ENCODE data around the gene HAUS6.
"Not testable (repeated sequence)": the region's sequence is repeated elsewhere in the genome, so short reads cannot be mapped to it uniquely, and the experiment has no call there.

The HAUS6 gene, protein sequence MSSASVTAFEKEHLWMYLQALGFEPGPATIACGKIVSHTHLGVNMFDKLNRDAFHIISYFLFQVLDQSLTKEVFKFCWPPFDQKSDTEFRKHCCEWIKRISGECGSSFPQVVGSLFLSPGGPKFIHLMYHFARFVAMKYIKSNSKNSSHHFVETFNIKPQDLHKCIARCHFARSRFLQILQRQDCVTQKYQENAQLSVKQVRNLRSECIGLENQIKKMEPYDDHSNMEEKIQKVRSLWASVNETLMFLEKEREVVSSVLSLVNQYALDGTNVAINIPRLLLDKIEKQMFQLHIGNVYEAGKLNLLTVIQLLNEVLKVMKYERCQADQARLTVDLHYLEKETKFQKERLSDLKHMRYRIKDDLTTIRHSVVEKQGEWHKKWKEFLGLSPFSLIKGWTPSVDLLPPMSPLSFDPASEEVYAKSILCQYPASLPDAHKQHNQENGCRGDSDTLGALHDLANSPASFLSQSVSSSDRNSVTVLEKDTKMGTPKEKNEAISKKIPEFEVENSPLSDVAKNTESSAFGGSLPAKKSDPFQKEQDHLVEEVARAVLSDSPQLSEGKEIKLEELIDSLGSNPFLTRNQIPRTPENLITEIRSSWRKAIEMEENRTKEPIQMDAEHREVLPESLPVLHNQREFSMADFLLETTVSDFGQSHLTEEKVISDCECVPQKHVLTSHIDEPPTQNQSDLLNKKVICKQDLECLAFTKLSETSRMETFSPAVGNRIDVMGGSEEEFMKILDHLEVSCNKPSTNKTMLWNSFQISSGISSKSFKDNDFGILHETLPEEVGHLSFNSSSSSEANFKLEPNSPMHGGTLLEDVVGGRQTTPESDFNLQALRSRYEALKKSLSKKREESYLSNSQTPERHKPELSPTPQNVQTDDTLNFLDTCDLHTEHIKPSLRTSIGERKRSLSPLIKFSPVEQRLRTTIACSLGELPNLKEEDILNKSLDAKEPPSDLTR

DNA sequence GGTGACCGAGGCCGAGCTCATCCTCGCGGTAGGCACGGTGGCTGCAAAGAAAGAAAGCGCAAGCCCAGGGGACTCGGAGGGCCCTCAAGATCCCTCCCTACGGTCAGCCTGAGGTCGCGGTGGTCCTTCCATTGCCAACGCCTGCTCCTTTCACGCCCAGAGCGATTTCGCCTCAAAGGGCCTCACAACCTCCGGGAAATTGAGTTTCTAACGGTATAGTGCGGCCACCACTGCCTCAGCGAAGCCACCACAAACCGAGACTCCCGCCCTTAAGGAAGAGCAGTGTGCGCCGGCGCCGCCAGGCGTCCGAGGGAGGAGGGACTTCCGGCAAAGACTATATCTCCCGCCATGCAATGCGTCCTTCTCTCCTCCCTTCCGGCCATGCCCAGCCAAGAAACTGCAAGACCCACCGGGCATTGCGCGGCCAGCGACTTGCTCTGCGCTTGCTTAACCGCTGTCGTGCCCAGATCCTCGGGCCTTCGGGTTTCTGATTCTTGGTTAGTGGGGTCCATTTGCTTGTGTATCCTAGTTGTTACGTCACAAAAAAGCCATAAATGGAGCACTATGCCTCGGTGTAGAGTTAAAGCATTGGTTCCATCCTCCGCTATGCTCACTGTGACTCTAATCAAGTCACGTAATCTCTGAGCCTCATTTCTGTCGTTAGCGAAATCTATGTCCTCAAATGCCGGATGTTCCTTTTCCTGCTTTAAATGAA, at the start of gene HAUS6:
HAUS6 (minus strand) TSS at position 274 of the 715 bp plus-strand sequence; CDS start at position 21, 253 bp downstream.
- peak; percentile 64 for DNase-seq (ENCODE audit: low read depth)

DNA sequence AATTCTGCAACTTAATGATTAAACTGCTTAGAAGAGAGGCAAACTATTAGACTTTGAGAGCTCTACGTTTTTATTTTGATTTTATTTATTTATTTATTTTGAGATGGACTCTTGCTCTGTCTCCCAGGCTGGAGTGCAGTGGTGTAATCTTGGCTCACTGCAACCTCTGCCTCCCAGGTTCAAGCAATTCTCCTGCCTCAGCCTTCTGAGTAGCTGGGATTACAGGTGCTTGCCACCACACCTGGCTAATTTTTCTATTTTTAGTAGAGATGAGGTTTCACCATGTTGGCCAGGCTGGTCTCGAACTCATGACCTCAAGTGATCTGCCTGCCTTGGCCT, 49.4 kb upstream of the HAUS6 start:
- not testable (repeated sequence) for DNase-seq (ENCODE audit: low read depth)

GRCh38 chr9:19151425-19152159, 48.9 kb upstream of the HAUS6 start:
- no peak for DNase-seq (ENCODE audit: low read depth)

DNA sequence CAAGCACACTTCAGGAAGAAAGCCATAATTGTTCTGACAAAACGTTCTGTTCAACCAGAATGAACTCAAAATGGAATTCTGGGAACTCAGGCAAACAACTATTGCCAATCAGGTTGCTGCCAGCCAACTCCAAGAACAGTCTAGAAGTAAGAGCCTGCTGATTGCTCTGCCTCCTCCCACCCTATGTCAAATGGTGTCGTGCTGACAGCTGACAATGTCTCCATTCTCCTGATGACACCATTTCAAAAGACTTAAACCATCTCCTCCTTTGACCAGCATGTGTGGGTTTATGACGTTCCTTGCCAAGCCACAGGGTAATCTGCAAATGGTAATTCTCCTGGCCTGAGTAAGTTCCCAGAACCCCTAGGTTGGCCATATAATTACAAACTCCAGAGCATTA, 46.5 kb upstream of the HAUS6 start:
- DNase-seq (ENCODE audit: low read depth), result no peak

- no peak for DNase-seq (ENCODE audit: low read depth)
Observed at GRCh38 chr9:19148187-19148586, 45.5 kb upstream of the HAUS6 start.

- DNase-seq (ENCODE audit: low read depth), result no peak
Observed at GRCh38 chr9:19146441-19147024, 43.8 kb upstream of the HAUS6 start.

- DNase-seq (ENCODE audit: low read depth), result no peak
Observed at GRCh38 chr9:19145881-19146280, 43.2 kb upstream of the HAUS6 start.

- no peak for DNase-seq (ENCODE audit: low read depth)
Observed at GRCh38 chr9:19140259-19140658, 37.6 kb upstream of the HAUS6 start.

GRCh38 chr9:19138084-19138483, 35.4 kb upstream of the HAUS6 start:
- no peak for DNase-seq (ENCODE audit: low read depth)

DNA sequence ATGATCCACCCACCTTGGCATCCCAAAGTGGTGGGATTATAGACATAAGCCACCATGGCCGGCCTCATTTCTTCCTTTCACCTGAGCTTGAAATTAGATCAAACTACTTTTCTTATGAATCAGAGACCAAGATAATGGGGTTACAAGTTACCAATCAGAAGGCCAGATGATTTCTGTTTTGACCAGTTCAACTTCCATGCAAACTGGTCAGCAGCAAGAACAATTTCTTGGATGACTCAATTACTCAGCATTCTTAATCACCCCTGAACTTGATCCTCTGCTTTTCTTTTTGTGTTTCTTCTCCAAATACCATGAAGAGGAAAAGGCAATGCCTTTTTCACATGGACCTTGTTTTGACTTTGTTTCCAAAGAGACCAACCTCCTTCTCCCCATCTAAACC, 34.6 kb upstream of the HAUS6 start:
- no peak for DNase-seq (ENCODE audit: low read depth)

DNA sequence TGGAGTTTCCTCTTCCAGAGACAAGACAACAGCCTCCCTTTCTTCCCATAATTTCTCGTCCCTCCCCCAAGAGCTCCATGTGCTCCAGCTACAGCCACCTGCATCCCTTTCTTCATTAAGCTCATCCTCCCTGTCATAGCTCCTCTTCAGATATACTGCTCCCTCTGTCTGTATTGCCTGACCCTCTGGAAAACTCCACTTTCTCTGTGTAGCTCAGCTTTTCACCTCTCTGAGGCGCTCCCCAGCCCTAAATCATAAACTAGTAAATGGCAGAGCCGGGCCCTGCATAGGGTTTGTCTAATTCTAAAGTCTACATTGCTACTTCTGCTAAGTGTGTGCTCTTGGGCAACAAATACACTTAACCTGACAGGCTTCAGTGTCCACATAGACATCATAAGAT, 33.4 kb upstream of the HAUS6 start:
- no peak for DNase-seq (ENCODE audit: low read depth)

DNA sequence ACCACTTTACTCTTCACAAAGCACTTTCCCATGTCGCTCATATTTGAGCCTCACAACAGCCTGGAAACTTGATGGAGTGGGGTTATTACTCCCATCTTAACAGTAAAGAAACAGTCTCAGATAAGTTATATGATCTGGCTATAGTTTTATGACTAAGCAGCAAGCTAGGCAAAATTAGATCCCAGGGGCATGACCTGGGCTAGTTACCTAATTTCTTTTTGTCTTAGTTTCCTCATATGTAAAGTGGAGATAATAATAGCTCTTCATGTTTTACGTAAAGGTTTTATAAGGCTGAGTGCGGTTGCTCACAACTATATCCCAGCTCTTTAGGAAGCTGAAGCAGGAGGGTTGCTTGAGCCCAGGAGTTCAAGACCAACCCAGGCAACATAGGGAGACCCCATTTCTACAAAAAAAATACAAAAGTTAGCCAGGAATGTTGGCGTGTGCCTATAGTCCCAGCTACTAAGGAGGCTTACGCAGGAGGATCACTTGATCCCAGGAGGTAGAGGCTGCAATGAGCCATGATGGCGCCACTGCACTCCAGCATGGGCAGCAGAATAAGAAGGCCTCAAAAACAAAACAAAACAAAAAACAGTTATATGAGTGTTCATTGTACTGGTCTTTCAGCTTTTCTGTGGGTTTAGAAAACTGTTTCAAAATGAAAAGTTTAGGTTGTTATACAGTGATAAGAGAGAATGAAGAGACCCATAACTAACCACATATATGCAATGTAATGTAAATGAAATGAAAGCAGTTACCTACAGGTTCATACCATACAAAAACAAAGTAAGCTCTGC, 31.0 kb upstream of the HAUS6 start:
- DNase-seq (ENCODE audit: low read depth), result no peak

DNA sequence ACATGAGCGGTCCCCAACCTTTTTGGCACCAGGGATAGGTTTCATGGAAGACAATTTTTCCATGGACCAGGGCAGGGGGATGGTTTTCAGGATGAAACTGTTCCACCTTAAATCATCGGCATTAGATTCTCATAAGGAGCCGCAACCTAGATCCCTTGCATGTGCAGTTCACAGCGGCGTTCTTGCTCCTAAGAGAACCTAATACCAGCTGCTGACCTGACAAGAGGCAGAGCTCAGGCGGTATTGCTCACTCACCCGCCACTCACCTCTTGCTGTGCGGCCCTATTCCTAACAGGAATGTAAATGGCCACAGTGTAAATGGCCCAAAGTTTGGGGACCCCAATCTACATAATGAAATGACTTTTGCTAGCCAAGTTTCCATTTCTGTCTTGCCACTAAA, 27.7 kb upstream of the HAUS6 start:
- DNase-seq (ENCODE audit: low read depth), result no peak

DNA sequence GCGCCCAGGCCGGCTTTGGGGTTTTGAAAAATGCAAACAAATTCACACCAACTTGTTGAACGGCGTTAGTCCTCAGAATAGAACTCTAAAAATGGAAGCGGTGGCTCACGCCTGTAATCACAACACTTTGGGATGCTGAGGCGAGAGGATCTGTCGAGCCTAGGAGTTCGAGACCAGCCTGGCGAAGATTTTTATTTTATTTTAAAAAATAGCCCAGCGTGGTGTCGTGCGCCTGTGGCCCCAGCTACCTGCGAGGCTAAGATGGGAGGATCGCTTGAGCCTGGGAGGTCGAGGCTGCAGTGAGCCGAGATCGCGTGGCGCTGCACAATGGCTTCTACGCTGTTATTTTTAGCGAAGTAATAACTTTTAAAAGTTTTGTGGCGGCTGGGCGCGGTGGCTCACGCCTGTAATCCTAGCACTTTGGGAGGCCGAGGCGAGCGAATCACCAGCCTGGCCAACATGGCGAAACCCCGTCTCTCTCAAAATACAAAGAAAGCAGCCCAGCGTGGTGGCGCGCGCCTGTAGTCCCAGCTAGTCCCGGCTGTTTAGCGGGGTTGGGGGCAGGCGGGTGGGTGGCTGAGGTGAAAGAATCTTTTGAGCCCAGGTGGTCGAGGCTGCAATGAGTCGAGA, 25.3 kb upstream of the HAUS6 start:
- DNase-seq (ENCODE audit: low read depth), result no peak

DNA sequence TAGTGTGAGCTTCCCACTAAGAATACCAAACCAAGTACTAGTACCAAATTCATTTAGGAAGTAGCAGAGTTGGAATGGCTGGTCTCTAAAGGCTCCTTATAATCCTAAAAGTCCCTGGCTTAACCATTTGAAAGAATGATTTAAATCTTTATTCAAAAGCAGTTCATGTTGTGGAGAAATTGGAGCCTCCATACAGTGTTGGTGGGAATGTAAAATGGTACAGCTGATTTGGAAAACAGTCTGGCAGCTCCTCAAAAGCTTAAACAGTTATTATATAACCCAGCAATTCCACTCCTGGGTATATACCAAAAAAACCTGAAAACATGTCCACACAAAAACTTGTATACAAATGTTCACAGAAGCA, 21.7 kb upstream of the HAUS6 start:
- DNase-seq (ENCODE audit: low read depth), result no peak

GRCh38 chr9:19122490-19123042, 19.9 kb upstream of the HAUS6 start:
- DNase-seq (ENCODE audit: low read depth), result no peak

GRCh38 chr9:19120877-19121276, 18.2 kb upstream of the HAUS6 start:
- no peak for DNase-seq (ENCODE audit: low read depth)

DNA sequence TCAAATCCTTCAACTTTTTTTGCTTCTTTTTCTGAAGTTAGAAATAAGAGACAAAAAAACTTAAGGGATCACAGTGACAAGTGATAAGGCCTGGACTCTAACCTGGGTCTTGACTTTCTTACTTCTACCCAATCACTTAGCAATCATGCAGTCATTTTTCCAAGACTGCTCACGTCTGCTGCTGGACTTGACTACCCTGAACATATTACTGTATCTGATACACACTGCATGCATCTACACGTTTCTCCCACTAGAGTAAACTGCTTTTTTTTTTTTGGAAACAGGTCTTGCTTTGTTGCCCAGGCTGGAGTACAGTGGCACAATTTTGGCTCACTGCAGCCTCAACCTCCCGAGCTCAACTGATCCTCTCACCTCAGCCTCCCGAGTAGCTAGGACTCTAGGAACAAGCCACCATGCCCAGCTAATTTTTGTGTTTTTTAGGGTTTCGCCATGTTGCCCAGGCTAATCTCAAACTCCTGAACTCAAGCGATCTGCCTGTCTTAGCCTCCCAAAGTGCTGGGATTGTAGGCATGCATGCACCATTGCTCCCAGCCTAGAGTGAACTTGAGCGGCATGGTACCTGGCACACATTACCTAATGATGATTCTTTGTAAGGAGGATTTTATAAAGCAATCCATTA, 17.2 kb upstream of the HAUS6 start:
- DNase-seq (ENCODE audit: low read depth), result no peak

- DNase-seq (ENCODE audit: low read depth), result no peak
Observed at GRCh38 chr9:19119246-19119645, 16.5 kb upstream of the HAUS6 start.

All from stimulated activated CD8-positive, alpha-beta memory T cell treated with anti-CD3 and anti-CD28 coated beads, Interleukin-15, amount 100 ng/mL, for 1 hour (primary cell).